HL-60 (cell line): ENCODE measurements around the gene TMEM141.

Experiments
- DNase-seq, 2 experiments: peaks; one replicate each; pipeline ENCODE4 v3.0.0-alpha.2; 2010 to 2020; ENCODE audit warnings: low read depth in 1 of 2, low spot score in 1 of 2
- H3K27ac ChIP-seq: fragments of 250-450 bp; sonication (Bioruptor Pico); replicated peaks from 2 replicates; pipeline ENCODE4 v1.5.1; 2020; ENCODE audit warnings: mild to moderate bottlenecking, moderate library complexity
- H3K27me3 ChIP-seq: fragments of 250-450 bp; sonication (Bioruptor Pico); 2 replicates; pipeline ENCODE4 v1.5.1; 2021; ENCODE audit warnings: mild to moderate bottlenecking, moderate library complexity; ENCODE audit not compliant: insufficient read depth, poor library complexity, severe bottlenecking
- H3K4me3 ChIP-seq: replicated peaks from 2 replicates; pipeline ENCODE4 v1.5.1; 2011; ENCODE audit warnings: mild to moderate bottlenecking, control low read depth, low read length; ENCODE audit not compliant: insufficient read depth
- GABPA ChIP-seq: IDR thresholded peaks from 2 replicates; pipeline ENCODE4 v1.6.1; 2012; ENCODE audit warnings: low read depth
- POLR2AphosphoS5 ChIP-seq: IDR thresholded peaks from 2 replicates; pipeline ENCODE4 v1.6.1; 2012; ENCODE audit warnings: low read depth
- SPI1 ChIP-seq: IDR thresholded peaks from 2 replicates; pipeline ENCODE4 v1.6.1; 2012; ENCODE audit warnings: low read depth, mild to moderate bottlenecking, borderline replicate concordance
- TF ChIP-seq, protein P1 (sequence below): IDR thresholded peaks from one replicate; pipeline ENCODE4 v1.5.1; 2011; ENCODE audit warnings: low read length, control low read depth, inconsistent platforms; ENCODE audit not compliant: insufficient read depth
- TF ChIP-seq, protein P2 (sequence below): IDR thresholded peaks from 2 replicates; pipeline ENCODE4 v1.6.1; 2012; ENCODE audit warnings: low read depth; ENCODE audit not compliant: insufficient replicate concordance

The TMEM141 gene

DNA sequence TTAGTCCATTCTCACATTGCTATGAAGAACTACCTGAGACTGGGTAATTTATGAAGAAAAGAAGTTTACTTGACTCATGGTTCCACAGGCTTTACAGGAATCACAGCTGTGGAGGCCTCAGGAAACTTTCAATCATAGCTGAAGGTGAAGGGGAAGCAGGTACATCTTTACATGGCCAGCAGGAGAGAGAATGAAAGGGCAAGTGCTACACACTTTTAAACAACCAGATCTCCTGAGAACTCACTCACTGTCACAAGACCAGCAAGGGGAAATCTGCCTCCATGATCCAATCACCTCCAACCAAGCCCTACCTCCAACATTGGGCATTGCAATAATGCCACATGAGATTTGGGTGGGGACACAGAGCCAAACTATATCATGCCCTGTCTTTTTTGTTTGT lies 39.3 kb upstream of the TMEM141 start:
- H3K27me3 ChIP-seq = no peaks in the 10 kb centered on the region
- TF ChIP-seq POLR2AphosphoS5 = no peak
- TF ChIP-seq, protein P1, sequence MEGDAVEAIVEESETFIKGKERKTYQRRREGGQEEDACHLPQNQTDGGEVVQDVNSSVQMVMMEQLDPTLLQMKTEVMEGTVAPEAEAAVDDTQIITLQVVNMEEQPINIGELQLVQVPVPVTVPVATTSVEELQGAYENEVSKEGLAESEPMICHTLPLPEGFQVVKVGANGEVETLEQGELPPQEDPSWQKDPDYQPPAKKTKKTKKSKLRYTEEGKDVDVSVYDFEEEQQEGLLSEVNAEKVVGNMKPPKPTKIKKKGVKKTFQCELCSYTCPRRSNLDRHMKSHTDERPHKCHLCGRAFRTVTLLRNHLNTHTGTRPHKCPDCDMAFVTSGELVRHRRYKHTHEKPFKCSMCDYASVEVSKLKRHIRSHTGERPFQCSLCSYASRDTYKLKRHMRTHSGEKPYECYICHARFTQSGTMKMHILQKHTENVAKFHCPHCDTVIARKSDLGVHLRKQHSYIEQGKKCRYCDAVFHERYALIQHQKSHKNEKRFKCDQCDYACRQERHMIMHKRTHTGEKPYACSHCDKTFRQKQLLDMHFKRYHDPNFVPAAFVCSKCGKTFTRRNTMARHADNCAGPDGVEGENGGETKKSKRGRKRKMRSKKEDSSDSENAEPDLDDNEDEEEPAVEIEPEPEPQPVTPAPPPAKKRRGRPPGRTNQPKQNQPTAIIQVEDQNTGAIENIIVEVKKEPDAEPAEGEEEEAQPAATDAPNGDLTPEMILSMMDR = no peak
- no peak overlapping the region for H3K27ac ChIP-seq
- H3K4me3 ChIP-seq = no peak overlapping the region
- DNase-seq = no peak

DNA sequence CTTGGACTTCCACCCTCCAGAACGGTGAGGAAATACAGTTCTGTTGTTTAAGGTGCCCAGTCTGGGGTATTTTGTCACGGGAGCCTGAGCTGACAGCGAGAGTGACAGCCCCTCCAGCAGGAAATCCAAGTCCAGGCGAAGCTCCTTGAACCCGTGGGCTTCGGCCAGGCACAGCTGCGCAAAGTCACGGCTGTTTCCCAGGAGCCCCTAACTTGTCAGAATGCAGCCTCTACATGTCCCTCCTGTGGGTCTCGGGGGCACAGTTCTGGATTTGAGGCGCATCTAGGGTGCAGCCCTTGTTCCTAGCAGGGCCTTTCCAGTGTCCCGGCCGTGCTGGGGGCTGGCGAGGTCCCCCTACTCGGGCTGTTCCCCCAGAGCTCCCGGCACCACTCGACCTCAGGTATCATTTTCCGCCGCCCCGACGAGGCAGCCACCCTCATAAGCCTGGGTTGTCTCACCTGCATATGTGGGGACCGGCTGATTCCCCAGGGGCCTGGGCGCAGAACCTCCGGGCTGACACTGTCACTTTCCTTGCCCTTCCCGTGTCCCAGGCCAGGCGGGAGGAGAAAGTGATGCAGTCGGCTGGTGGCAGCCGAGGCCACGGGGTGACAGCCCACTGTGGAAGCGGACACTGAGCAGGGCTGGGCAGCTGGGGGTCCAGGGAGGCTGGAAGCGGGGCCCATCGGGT lies 37.6 kb upstream of the TMEM141 start:
- Histone ChIP-seq H3K4me3 (no peak overlapping the region), H3K27me3 (no peaks in the 10 kb centered on the region), H3K27ac (no peak overlapping the region)
- TF ChIP-seq, protein P2, sequence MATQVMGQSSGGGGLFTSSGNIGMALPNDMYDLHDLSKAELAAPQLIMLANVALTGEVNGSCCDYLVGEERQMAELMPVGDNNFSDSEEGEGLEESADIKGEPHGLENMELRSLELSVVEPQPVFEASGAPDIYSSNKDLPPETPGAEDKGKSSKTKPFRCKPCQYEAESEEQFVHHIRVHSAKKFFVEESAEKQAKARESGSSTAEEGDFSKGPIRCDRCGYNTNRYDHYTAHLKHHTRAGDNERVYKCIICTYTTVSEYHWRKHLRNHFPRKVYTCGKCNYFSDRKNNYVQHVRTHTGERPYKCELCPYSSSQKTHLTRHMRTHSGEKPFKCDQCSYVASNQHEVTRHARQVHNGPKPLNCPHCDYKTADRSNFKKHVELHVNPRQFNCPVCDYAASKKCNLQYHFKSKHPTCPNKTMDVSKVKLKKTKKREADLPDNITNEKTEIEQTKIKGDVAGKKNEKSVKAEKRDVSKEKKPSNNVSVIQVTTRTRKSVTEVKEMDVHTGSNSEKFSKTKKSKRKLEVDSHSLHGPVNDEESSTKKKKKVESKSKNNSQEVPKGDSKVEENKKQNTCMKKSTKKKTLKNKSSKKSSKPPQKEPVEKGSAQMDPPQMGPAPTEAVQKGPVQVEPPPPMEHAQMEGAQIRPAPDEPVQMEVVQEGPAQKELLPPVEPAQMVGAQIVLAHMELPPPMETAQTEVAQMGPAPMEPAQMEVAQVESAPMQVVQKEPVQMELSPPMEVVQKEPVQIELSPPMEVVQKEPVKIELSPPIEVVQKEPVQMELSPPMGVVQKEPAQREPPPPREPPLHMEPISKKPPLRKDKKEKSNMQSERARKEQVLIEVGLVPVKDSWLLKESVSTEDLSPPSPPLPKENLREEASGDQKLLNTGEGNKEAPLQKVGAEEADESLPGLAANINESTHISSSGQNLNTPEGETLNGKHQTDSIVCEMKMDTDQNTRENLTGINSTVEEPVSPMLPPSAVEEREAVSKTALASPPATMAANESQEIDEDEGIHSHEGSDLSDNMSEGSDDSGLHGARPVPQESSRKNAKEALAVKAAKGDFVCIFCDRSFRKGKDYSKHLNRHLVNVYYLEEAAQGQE = no peak
- TF ChIP-seq POLR2AphosphoS5 = no peak
- no peak for TF ChIP-seq GABPA
- no peak for TF ChIP-seq SPI1
- TF ChIP-seq, protein P1 = no peak
- DNase-seq = no peak

DNA sequence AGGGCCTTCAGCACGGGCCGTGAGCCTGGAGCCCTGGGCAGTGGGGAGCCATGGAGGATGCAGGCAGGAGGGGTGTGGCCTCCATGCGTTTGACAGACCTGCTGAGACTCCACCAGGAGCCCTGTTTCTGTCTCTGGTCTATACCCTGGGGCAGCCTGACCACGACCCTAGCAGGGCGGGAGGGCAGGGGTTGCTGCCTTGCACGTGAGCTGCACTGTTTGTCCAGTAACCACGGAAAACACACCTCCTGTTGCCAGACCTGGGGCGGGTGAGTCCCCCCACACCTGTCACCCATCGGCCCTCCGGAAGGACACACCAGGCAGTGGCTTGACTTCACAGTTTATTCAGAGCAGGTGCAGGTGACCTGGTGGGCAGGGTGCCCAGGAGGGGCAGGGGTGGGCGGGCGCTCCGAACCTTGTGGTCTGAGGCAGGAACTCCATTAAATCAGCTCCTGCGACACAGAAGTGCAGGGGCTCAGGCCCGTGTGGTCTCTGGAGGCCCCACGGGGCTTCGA lies 37.0 kb upstream of the TMEM141 start:
- Histone ChIP-seq H3K27me3 (no peaks in the 10 kb centered on the region), H3K27ac (no peak overlapping the region), H3K4me3 (no peak overlapping the region)
- no peak for TF ChIP-seq GABPA
- TF ChIP-seq, protein P2 = no peak
- no peak for TF ChIP-seq POLR2AphosphoS5
- TF ChIP-seq, protein P1 = no peak
- TF ChIP-seq SPI1 = no peak
- DNase-seq = no peak
